Activated CD8-positive, alpha-beta memory T cell treated with anti-CD3 and anti-CD28 coated beads, Interleukin-2, amount 50 U/mL, for 24 hours (primary cell): ENCODE results near the gene ABHD13.

Experiments
- DNase-seq: peaks from one replicate; pipeline ENCODE4 v3.0.0-alpha.2; 2020; ENCODE audit errors: extremely low read depth

The ABHD13 gene

GRCh38 chr13:108283110-108283509 is 64.9 kb downstream of the ABHD13 start:
- no peak for DNase-seq
